ENCODE data around the gene BSCL2.
"Not testable (repeated sequence)": the region's sequence is repeated elsewhere in the genome, so short reads cannot be mapped to it uniquely, and the experiment has no call there.

The BSCL2 gene

DNA sequence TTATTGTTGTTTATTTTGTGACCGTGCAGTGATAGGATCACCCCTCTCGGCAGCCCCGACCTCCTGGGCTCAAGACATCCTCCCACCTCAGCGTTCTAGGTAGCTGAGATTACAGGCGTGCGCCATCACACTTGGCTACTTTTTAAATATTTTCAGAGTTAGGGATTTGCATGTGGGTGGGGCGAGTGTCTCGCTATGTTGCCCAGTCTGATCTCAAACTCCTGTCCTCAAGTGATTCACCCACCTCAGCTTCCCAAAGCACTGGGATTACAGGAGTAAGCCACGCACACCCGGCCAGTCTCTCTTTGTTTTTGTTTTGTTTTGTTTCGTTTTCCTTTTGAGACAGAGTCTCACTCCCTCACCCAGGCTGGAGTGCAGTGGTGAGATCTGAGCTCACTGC lies 52.9 kb downstream of the BSCL2 start:
- Histone ChIP-seq H4K20me1 (ENCODE audit: insufficient read depth, low read length, poor library complexity, severe bottlenecking) (no peaks in the 10 kb centered on the region), H3K4me3 (ENCODE audit: low read length, poor library complexity, severe bottlenecking) (no peak overlapping the region), H3K9me3 (ENCODE audit: insufficient read depth, low read depth, low read length) (no peaks in the 10 kb centered on the region), H3K4me1 (ENCODE audit: insufficient read depth, low read length, poor library complexity, severe bottlenecking) (peaks cover 10% of the 10 kb centered on the region), H2AFZ (ENCODE audit: low read length) (no peak overlapping the region), H3F3A (ENCODE audit: low read depth) (no peaks in the 10 kb centered on the region), H3K9me2 (replicated peaks; ENCODE audit: low read depth, low read length) (no peaks in the 10 kb centered on the region), H3K79me2 (ENCODE audit: insufficient read depth, low read length) (peaks cover 26% of the 10 kb centered on the region), H3K36me3 (ENCODE audit: insufficient read depth, low read length) (peaks cover 4% of the 10 kb centered on the region; the same call in 1 of the 2 replicates), H3K4me2 (ENCODE audit: low read depth, low read length, poor library complexity, severe bottlenecking) (peak overlapping the region; percentile 84), H3K9ac (ENCODE audit: low read depth, low read length, poor library complexity, severe bottlenecking) (peak overlapping the region; percentile 89), H3K27me3 (ENCODE audit: insufficient read depth, low read length, poor library complexity, severe bottlenecking) (no peaks in the 10 kb centered on the region)
- TF ChIP-seq, protein P1, sequence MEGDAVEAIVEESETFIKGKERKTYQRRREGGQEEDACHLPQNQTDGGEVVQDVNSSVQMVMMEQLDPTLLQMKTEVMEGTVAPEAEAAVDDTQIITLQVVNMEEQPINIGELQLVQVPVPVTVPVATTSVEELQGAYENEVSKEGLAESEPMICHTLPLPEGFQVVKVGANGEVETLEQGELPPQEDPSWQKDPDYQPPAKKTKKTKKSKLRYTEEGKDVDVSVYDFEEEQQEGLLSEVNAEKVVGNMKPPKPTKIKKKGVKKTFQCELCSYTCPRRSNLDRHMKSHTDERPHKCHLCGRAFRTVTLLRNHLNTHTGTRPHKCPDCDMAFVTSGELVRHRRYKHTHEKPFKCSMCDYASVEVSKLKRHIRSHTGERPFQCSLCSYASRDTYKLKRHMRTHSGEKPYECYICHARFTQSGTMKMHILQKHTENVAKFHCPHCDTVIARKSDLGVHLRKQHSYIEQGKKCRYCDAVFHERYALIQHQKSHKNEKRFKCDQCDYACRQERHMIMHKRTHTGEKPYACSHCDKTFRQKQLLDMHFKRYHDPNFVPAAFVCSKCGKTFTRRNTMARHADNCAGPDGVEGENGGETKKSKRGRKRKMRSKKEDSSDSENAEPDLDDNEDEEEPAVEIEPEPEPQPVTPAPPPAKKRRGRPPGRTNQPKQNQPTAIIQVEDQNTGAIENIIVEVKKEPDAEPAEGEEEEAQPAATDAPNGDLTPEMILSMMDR (conservative IDR thresholded peaks at IDR 0.05; ENCODE audit: low read length), result no peak
- TF ChIP-seq EZH2phosphoT487 (IDR thresholded peaks at IDR 0.05; ENCODE audit: borderline replicate concordance), result no peak

DNA sequence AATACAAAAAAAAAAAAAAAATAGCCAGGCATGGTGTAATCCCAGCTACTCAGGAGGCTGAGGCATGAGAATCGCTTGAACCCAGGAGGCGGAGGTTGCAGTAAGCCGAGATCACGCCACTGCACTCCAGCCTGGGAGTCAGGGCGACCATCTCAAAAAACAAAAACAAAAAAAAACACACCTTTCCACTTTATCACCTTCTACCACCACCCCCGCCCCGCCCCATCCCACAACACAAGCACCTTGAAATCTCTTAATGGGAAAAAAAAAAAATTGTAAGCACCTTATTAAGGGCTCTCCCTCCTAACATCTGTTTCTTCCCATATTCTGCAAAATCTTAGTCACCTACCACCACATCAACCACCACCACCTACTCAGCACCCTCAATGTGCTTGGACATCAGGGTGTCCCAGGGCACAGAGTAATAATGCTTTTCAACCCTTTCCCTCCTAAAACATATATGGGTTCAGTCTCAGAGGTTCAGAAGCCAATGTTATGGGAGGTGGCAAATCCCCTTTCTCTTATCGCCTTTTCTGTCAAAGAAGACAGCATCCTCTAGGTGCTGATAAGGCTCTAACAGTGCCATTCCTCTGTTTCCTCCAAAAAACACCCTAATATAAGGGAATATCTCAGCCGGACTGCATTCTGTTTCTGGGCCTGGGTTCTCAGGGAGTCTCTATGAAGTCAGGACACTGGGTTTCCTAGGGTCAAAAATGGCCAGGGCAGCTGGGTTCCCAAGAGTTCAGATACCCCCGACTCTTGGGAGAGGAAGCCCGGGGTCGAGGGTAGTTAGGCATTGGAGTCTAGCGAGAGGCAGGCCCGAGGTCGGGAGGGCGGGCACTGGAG lies 54.8 kb downstream of the BSCL2 start:
- TF ChIP-seq EZH2phosphoT487 (IDR thresholded peaks at IDR 0.05; ENCODE audit: borderline replicate concordance), result no peak
- TF ChIP-seq, protein P1 (conservative IDR thresholded peaks at IDR 0.05; ENCODE audit: low read length), result no peak
- H3K79me2 ChIP-seq (ENCODE audit: insufficient read depth, low read length), result peaks cover 26% of the 10 kb centered on the region
- no peaks in the 10 kb centered on the region for H3K27me3 ChIP-seq (ENCODE audit: insufficient read depth, low read length, poor library complexity, severe bottlenecking)
- peaks cover 10% of the 10 kb centered on the region for H3K4me1 ChIP-seq (ENCODE audit: insufficient read depth, low read length, poor library complexity, severe bottlenecking)
- no peaks in the 10 kb centered on the region for H4K20me1 ChIP-seq (ENCODE audit: insufficient read depth, low read length, poor library complexity, severe bottlenecking)
- peak overlapping the region; percentile 89 for H3K9ac ChIP-seq (ENCODE audit: low read depth, low read length, poor library complexity, severe bottlenecking)
- no peaks in the 10 kb centered on the region for H3K9me2 ChIP-seq (replicated peaks; ENCODE audit: low read depth, low read length)
- H3F3A ChIP-seq (ENCODE audit: low read depth), result no peaks in the 10 kb centered on the region
- peak overlapping the region; percentile 99 for H2AFZ ChIP-seq (ENCODE audit: low read length)
- H3K4me2 ChIP-seq (ENCODE audit: low read depth, low read length, poor library complexity, severe bottlenecking), result peak overlapping the region; percentile 89
- H3K4me3 ChIP-seq (ENCODE audit: low read length, poor library complexity, severe bottlenecking), result peak overlapping the region; percentile 89
- H3K9me3 ChIP-seq (ENCODE audit: insufficient read depth, low read depth, low read length), result no peaks in the 10 kb centered on the region
- H3K36me3 ChIP-seq (ENCODE audit: insufficient read depth, low read length), result peaks cover 4% of the 10 kb centered on the region; the same call in 1 of the 2 replicates

GRCh38 chr11:62650283-62650682 lies 56.9 kb downstream of the BSCL2 start:
- not testable (repeated sequence) for H3K27me3 ChIP-seq (ENCODE audit: insufficient read depth, low read length, poor library complexity, severe bottlenecking); H2AFZ ChIP-seq (ENCODE audit: low read length); H3K36me3 ChIP-seq (ENCODE audit: insufficient read depth, low read length); H3F3A ChIP-seq (ENCODE audit: low read depth); H3K9me2 ChIP-seq (replicated peaks; ENCODE audit: low read depth, low read length); H3K9me3 ChIP-seq (ENCODE audit: insufficient read depth, low read depth, low read length); H3K4me3 ChIP-seq (ENCODE audit: low read length, poor library complexity, severe bottlenecking); H3K4me2 ChIP-seq (ENCODE audit: low read depth, low read length, poor library complexity, severe bottlenecking); H3K9ac ChIP-seq (ENCODE audit: low read depth, low read length, poor library complexity, severe bottlenecking)
- Histone ChIP-seq H3K79me2 (ENCODE audit: insufficient read depth, low read length) (peaks cover 37% of the 10 kb centered on the region), H3K4me1 (ENCODE audit: insufficient read depth, low read length, poor library complexity, severe bottlenecking) (peaks cover 16% of the 10 kb centered on the region), H4K20me1 (ENCODE audit: insufficient read depth, low read length, poor library complexity, severe bottlenecking) (peaks cover 11% of the 10 kb centered on the region)
